HuH-7.5 (cell line): ENCODE results near the gene EML5.
"Not testable (repeated sequence)": the region's sequence is repeated elsewhere in the genome, so short reads cannot be mapped to it uniquely, and the experiment has no call there.

Experiments used
- DNase-seq: peaks from one replicate; pipeline ENCODE4 v3.0.0; 2011; ENCODE audit warnings: low spot score

EML5 gene

DNA sequence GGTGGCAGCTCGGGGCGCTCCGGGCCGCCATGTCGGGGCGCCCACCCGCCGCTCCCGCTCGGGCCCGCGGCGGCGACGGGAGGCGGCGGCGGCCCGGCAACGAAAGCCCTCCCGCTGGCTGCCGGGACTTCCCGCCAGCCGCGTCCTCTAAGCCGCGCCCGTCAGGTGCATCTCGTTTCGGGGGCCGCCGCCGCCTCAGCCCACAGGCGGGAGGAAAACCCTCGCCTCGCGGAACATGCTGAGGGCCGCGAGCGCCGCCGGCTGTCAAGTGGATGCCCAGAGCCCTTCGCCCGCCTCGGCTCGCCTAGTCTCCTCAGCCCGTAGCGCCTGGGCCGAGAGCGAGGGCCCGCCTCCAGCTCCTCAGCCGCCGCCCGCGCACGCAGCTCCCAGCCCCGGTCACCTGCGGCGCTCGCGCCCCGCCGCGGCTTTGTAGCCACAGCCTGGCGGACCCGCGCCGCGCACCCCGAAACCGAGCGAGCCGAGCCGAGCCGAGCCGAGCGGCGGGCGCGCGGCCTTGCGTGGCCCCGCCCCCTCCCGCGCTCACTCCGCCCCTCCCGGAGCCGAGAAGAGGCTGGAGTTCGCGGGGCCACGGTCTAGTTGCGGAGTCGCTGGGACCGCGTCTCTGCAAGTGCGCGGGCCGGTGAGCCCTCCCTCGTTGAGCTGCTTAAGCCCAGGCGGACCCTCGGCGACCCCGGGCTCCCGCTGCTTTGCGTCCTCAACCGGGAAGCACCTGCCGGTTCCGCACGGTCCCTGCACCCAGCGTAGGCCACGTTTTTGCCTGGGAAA lies at the start of gene EML5:
TSS of gene EML5 (minus strand) at position 481 of the 786 bp plus-strand sequence. CDS start at position 31, 450 bp downstream.
- peak; percentile 44 for DNase-seq

- DNase-seq: no peak
Observed at GRCh38 chr14:88842414-88842813, 49.7 kb upstream of the EML5 start.

- no peak for DNase-seq
Observed at GRCh38 chr14:88841741-88842140, 49.0 kb upstream of the EML5 start.

- no peak for DNase-seq
Observed at GRCh38 chr14:88840926-88841325, 48.2 kb upstream of the EML5 start.

DNA sequence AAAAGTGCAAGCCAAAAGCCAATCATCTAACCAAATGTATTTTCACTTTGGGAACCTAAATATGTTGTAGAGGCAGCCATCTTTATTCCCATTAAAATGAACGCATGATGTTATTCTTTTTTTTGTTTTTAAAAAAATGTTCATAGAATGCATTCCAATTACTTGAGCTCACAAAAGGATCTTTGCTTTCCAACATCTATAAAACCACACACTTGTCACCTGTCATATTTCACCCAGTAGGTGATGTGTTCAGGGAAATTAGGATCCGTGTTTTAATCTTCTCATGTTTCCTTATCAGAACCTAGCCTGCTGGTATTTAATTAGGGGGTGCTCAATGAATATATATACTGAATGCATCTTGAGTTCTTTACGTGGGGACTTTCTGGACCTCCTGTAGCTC lies 45.3 kb upstream of the EML5 start:
- no peak for DNase-seq

DNA sequence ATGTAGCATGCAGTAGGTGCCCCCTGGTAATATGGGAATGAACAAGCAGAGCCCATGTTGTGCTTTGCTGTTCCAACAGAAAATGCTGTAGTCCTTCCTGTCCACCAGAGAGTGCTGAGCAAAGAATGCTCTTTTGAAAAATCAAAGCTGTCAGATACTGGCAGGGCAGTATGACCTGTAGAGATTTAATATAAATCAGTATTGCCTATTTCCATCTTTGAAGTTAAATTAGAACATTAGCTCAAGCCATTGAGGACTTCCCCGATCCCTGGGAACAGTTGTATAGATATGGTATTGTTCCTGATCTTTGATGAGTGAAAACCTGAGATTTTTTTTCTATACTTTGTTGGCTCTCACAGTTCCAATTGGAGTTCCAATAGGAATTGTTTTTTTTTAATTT lies 44.7 kb upstream of the EML5 start:
- DNase-seq: no peak

GRCh38 chr14:88835661-88836060 lies 42.9 kb upstream of the EML5 start:
- no peak for DNase-seq

DNA sequence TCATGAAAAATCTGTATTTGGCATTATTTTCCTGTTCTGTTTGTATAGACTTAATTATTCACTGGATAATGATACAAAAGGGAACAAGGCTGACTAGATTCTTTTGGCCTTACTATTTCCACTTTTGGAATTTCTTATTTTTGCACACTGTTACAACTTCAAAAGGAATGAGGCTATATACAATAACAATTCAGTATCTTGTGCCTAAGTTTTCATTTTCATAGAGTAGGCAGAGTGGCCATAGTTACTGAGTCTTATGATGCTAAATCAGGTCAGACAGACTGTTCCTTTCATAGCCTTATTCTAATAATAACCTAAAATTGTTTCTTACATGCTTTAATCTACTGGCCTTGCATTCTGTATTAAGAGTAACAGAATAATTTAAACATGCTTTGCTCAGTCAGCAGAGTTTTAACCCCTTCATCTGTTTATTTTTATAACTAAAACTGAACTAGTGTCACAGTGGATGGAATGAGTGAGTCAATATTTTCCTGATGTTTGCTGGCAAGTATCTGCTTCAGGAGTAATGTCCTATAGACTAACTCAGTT lies 42.2 kb upstream of the EML5 start:
- no peak for DNase-seq

DNA sequence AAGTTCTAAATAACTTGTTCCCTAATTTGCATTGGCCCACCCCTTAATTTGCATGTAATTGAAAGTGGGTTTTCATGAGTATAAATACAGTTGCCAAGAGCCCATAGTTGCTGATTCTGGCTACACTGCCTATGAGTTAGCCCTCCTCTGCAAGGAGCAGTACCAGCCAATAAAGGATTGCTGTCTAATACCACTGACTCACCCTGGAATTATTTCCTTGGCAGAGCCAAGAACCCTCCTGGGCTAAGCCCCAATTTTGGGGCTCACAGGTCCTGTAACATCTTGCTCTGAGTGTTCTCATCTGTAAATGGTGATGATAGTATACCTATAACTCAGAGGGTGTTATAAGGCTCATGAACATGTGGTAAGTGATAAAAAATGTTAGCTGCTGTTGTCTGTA lies 38.5 kb upstream of the EML5 start:
- no peak for DNase-seq

DNA sequence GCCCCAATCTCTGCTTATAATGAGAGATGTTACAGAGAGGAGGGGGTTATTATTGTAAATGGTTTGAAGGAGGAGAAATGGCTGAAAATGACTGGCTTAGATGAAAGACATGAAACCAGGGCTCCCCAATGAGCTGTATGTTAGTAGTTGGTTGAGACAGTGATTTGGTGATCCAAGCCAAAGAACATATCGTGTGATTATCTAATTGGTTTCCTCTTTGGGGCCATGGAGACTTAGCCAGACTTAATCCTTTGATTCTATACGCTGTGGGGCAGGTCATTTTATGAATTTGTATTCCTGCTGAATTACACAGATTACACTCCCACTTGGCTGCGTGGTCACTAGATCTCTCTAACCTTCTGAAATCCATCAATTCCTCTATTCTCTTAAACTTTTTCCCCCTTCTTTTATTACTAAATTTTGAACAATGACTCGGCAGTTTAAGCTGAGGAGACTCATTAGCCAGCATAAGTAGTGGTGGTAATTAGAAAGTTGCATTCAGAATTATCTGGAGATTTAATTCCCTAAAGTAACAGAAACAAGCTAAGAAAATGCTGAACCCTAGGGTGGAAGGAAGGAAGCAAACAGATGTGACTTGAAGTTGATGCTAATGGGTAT lies 37.0 kb upstream of the EML5 start:
- no peak for DNase-seq

DNA sequence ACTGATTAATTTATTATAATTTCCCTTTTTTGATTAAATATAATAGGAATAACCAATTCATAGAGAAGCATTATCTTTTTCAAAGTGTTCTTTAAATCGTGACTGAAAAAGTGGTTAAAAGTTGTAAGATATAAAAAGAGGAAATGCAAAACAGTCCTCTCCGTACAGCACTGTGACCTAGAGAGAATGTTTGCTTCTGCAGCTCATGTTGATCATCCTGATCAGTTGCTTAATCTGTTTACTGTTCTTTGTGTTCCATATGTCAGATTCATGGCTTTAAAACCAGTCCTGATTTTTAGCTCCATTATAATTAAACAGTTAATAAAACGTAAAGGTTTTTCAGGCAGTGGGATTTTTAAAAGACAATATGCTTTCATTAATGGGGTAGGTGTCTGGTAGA lies 36.4 kb upstream of the EML5 start:
- DNase-seq: no peak

DNA sequence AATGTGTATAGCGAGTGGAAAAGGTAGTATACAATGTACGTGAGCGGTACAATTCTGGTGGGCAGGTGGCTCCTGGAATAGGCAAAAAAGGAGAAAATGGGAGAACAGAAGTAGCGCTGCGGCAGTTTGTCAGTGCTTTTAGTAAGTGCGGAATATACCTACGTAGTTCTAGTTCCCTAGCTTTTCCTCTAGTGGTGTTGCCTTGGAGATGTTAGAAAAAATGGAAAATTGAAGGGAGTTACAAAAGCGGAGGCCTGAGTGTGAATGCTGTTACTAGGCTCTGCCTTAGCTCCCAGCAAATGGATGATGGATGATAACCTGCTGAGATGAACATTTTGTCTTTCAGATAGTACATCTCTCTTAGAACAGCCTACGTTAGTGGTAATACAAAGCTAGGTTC lies 32.8 kb upstream of the EML5 start:
- no peak for DNase-seq

- DNase-seq: no peak
Observed at GRCh38 chr14:88825078-88825458, 32.3 kb upstream of the EML5 start.

- DNase-seq: peak; percentile 76
Observed at GRCh38 chr14:88824314-88825077, 31.7 kb upstream of the EML5 start, which contains the start of gene TTC8. TTC8 (plus strand) TSS chr14:88824651; CDS start chr14:88824708, 57 bp downstream.

- no peak for DNase-seq
Observed at GRCh38 chr14:88823968-88824313, 31.2 kb upstream of the EML5 start.

DNA sequence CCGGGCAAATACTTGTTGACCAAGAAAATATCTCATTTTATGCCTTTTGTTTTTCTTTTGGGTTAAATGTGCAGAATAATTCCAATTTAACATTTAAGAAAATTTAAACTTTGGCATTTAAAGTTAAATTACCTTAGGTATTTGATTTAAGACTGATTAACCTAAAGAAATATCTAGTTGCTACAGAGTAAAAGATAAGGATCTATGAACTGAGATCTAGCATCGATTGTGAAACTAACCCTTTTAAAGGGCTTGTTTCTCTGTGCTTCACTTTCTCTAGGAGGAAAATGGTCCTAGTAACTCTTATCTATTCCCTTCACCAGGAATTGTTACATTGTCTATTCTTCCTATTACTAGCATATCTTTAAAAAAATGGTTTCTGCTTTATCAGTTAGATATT lies 29.1 kb upstream of the EML5 start:
- DNase-seq: no peak

- DNase-seq: no peak
Observed at GRCh38 chr14:88821378-88821777, 28.6 kb upstream of the EML5 start.

DNA sequence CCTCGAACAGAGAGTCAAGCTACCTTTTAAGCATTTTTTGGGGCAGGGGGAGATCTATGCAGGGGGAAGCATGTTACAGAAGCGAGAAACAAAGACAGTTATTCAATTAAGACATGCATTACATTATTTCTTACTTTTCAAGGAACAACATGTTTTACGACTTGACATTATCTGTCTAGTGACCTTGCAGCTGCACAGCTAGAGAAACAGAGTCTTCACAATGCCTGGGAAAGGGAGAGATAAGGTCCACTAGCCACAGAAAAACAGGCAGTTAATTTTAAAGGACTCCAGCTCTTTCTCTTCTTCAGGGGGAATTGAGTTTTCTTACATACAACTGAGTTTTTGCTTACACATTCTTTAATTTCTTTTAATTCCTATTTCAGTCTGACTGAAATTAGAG lies 26.9 kb upstream of the EML5 start:
- DNase-seq: not testable (repeated sequence)

- no peak for DNase-seq
Observed at GRCh38 chr14:88818018-88818417, 25.3 kb upstream of the EML5 start.

GRCh38 chr14:88815980-88816379 lies 23.2 kb upstream of the EML5 start:
- no peak for DNase-seq

DNA sequence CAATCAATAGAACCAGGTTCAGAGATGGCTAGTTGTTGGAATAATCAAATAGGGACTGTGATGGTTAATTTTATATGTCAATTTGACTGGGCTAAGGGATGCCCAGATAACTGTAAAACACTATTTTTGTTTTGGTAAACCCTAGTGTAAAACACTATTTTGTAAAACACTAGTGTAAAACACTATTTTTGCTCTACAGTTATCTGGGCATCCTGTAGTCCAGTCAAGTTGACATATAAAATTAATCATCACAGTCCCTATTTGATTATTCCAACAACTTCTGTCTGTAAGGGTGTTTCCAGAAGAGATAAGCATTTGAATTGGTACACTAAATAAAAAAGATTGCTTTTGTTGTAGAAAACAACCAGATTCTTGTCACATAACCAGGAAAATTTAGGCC lies 15.6 kb upstream of the EML5 start:
- DNase-seq: no peak

- DNase-seq: no peak
Observed at GRCh38 chr14:88804477-88804876, 11.7 kb upstream of the EML5 start.

DNA sequence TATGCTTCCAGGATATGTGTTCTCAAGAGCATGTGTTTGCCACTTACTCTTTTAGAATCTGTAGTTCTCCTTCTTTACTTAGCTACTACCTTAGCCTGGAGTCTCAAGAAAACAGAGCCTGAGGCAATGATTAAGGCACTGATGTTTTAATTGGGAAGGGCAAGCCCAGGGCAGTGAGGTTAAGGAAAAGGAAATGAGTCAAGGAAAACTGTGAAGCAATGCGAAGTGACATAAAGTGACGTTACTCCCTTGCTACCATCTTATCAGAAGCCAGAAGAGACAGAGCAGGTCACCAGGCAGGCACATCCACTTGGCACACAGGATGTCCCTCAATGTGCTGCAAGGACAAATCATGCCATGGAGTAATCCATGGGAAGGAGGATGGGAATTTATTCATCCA lies 11.3 kb upstream of the EML5 start:
- no peak for DNase-seq
